Stomach (tissue), 4 donors: Measurements from ENCODE around the gene CNGA1.

ENCODE experiments used
- CTCF ChIP-seq, 7 experiments: fragments of 450-650 bp in 4 of 7; fragments of 200-600 bp in 3 of 7; sonication (generic) in 3 of 7; IDR thresholded peaks; one replicate each; pipeline ENCODE4 v1.5.1; 2016 to 2019; ENCODE audit warnings: antibody characterized with exemption in 7 of 7, control low read depth in 2 of 7, mild to moderate bottlenecking in 1 of 7
- POLR2A ChIP-seq, 4 donors: fragments of 450-650 bp; IDR thresholded peaks; one replicate each; pipeline ENCODE4 v1.6.1; 2016; ENCODE audit warnings: antibody characterized with exemption in 4 of 4, control low read depth in 2 of 4, mild to moderate bottlenecking in 1 of 4, moderate library complexity in 1 of 4
- POLR2AphosphoS5 ChIP-seq, 3 donors: sonication (generic); formaldehyde crosslinking; IDR thresholded peaks; one replicate each; pipeline ENCODE4 v1.6.1; 2016; ENCODE audit warnings: antibody characterized with exemption in 3 of 3

DNA sequence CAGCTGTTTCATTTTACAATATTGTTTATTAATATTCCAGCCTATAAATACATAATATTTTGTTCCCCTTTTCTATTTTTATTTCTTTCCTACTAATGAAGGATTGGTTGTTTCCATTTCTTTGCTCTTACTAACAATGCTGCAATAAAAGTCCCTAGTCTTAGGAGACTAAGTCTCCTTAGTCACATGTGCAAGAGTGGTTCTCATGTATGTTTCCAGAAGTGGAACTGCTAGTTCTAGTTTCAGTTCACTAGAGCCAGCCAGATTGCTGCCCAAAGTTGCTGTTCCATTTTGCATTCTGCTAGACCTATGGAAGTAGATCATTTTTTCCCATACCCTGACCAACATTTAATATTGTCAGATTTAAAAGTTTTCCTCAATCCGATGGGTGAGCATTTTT lies 44.3 kb downstream of the CNGA1 start:
- TF ChIP-seq CTCF (IDR thresholded peaks at IDR 0.05) (no peak), POLR2A (IDR thresholded peaks at IDR 0.05) (no peak), POLR2AphosphoS5 (IDR thresholded peaks at IDR 0.05) (no peak)
